ENCODE results near the gene TRMT112. TPM values are rescaled to one million over a fixed set of nuclear protein-coding genes. Genes with fewer than 3 reads are reported as not detected.
"Not testable (repeated sequence)": the region's sequence is repeated elsewhere in the genome, so short reads cannot be mapped to it uniquely, and the experiment has no call there.

TRMT112 gene
- total RNA-seq, 3 donors from 2014 or later (not counting 1 experiment from before 2014, with no cell fraction given): 98.4 to 106 (median 105) TPM

- ATAC-seq: no peak
- peak overlapping the region in 1 of 2 donors; percentile 41 for H3K27ac Mint-ChIP-seq
Measured at GRCh38 chr11:64327375-64327774, 10.0 kb upstream of the TRMT112 start.

GRCh38 chr11:64324692-64325469 is 7.5 kb upstream of the TRMT112 start:
- no peak for TF ChIP-seq CTCF (IDR thresholded peaks at IDR 0.05)
- Mint-ChIP-seq H3K4me3 (no peak overlapping the region), H3K9me3 (no peaks in the 10 kb centered on the region), H3K4me1 (peaks cover 13 to 22% of the 10 kb centered on the region in 2 donors), H3K27me3 (ENCODE audit: low read depth in 2 of 2) (no peaks in the 10 kb centered on the region), H3K27ac (no peak overlapping the region), H3K36me3 (no peaks in the 10 kb centered on the region)
- Histone ChIP-seq H3K27me3 (ENCODE audit: control insufficient read depth, insufficient read depth, low read length) (no peaks in the 10 kb centered on the region), H3K36me3 (ENCODE audit: control insufficient read depth, insufficient read depth, low read length) (peaks cover 16% of the 10 kb centered on the region), H3K4me1 (ENCODE audit: control insufficient read depth, insufficient read depth, low read length) (no peaks in the 10 kb centered on the region), H3K4me3 (ENCODE audit: low read length) (no peak overlapping the region), H3K27ac (ENCODE audit: low read length) (no peak overlapping the region), H3K9me3 (ENCODE audit: control insufficient read depth, insufficient read depth, low read length) (no peaks in the 10 kb centered on the region)
- 96% methylated on average over 8 of the region's 11 CpGs for WGBS (ENCODE audit: insufficient coverage)
- intact Hi-C loops (cut with micrococcal nuclease): no loop called here
- no peak for DNase-seq
- ATAC-seq: no peak

More at GRCh38 chr11:64327375-64327774, 10.0 kb upstream of the TRMT112 start:
- Histone ChIP-seq H3K4me1 (ENCODE audit: control insufficient read depth, insufficient read depth, low read length) (peaks cover 21% of the 10 kb centered on the region), H3K27me3 (ENCODE audit: control insufficient read depth, insufficient read depth, low read length) (no peaks in the 10 kb centered on the region), H3K27ac (ENCODE audit: low read length) (no peak overlapping the region), H3K36me3 (ENCODE audit: control insufficient read depth, insufficient read depth, low read length) (peaks cover 4% of the 10 kb centered on the region), H3K9me3 (ENCODE audit: control insufficient read depth, insufficient read depth, low read length) (no peaks in the 10 kb centered on the region), H3K4me3 (ENCODE audit: low read length) (no peak overlapping the region)
- no peaks in the 10 kb centered on the region for H3K9me3 Mint-ChIP-seq
- H3K27me3 Mint-ChIP-seq (ENCODE audit: low read depth in 2 of 2): no peaks in the 10 kb centered on the region
- H3K4me3 Mint-ChIP-seq: no peak overlapping the region
- peaks cover 13 to 28% of the 10 kb centered on the region in 2 donors for H3K4me1 Mint-ChIP-seq
- no peaks in the 10 kb centered on the region for H3K36me3 Mint-ChIP-seq
- no peak for DNase-seq
- intact Hi-C loops (cut with micrococcal nuclease): no loop called here
- WGBS (ENCODE audit: insufficient coverage): 96% methylated on average over 2 of the region's 2 CpGs
- no peak for TF ChIP-seq CTCF (IDR thresholded peaks at IDR 0.05)

GRCh38 chr11:64323984-64324383 is 6.6 kb upstream of the TRMT112 start:
- H3K4me1 ChIP-seq (ENCODE audit: control insufficient read depth, insufficient read depth, low read length); H3K27me3 ChIP-seq (ENCODE audit: control insufficient read depth, insufficient read depth, low read length); H3K9me3 ChIP-seq (ENCODE audit: control insufficient read depth, insufficient read depth, low read length); H3K27ac ChIP-seq (ENCODE audit: low read length); H3K9me3 Mint-ChIP-seq; DNase-seq; intact Hi-C loops (cut with micrococcal nuclease); H3K27me3 Mint-ChIP-seq (ENCODE audit: low read depth in 2 of 2); H3K36me3 Mint-ChIP-seq; H3K4me3 ChIP-seq (ENCODE audit: low read length); ATAC-seq; H3K4me3 Mint-ChIP-seq: not testable (repeated sequence)
- peaks cover 19 to 30% of the 10 kb centered on the region in 2 donors for H3K4me1 Mint-ChIP-seq
- H3K36me3 ChIP-seq (ENCODE audit: control insufficient read depth, insufficient read depth, low read length): peaks cover 16% of the 10 kb centered on the region
- peak overlapping the region in 1 of 2 donors; percentile 44 for H3K27ac Mint-ChIP-seq
- 87% methylated on average over 4 of the region's 4 CpGs for WGBS (ENCODE audit: insufficient coverage)

- Mint-ChIP-seq H3K36me3 (no peaks in the 10 kb centered on the region), H3K27ac (peak overlapping the region in 1 of 2 donors; percentile 44), H3K9me3 (no peaks in the 10 kb centered on the region), H3K4me1 (peaks cover 25 to 35% of the 10 kb centered on the region in 2 donors), H3K27me3 (ENCODE audit: low read depth in 2 of 2) (no peaks in the 10 kb centered on the region), H3K4me3 (no peak overlapping the region)
- Histone ChIP-seq H3K4me3 (ENCODE audit: low read length) (no peak overlapping the region), H3K9me3 (ENCODE audit: control insufficient read depth, insufficient read depth, low read length) (no peaks in the 10 kb centered on the region), H3K27me3 (ENCODE audit: control insufficient read depth, insufficient read depth, low read length) (no peaks in the 10 kb centered on the region), H3K4me1 (ENCODE audit: control insufficient read depth, insufficient read depth, low read length) (peaks cover 14% of the 10 kb centered on the region), H3K27ac (ENCODE audit: low read length) (no peak overlapping the region), H3K36me3 (ENCODE audit: control insufficient read depth, insufficient read depth, low read length) (peaks cover 16% of the 10 kb centered on the region)
- intact Hi-C loops (cut with micrococcal nuclease): no loop called here
- no peak for TF ChIP-seq CTCF (IDR thresholded peaks at IDR 0.05)
- 32% methylated on average over 5 of the region's 5 CpGs for WGBS (ENCODE audit: insufficient coverage)
- no peak for DNase-seq
- no peak for ATAC-seq
Measured at GRCh38 chr11:64323373-64323772, 6.0 kb upstream of the TRMT112 start.
